VCaP (cell line): ENCODE results near the gene GREB1.
A peak's percentile ranks its signal among the peaks of the same experiment; 100 is the strongest.

ENCODE experiments used
- H3K27ac ChIP-seq: fragments of 450-650 bp; 2 replicates; pipeline ENCODE4 v1.5.1; 2017
- CTCF ChIP-seq: fragments of 450-650 bp; conservative IDR thresholded peaks from 2 replicates; pipeline ENCODE4 v1.5.1; 2017; ENCODE audit warnings: mild to moderate bottlenecking, moderate library complexity

The GREB1 gene

DNA sequence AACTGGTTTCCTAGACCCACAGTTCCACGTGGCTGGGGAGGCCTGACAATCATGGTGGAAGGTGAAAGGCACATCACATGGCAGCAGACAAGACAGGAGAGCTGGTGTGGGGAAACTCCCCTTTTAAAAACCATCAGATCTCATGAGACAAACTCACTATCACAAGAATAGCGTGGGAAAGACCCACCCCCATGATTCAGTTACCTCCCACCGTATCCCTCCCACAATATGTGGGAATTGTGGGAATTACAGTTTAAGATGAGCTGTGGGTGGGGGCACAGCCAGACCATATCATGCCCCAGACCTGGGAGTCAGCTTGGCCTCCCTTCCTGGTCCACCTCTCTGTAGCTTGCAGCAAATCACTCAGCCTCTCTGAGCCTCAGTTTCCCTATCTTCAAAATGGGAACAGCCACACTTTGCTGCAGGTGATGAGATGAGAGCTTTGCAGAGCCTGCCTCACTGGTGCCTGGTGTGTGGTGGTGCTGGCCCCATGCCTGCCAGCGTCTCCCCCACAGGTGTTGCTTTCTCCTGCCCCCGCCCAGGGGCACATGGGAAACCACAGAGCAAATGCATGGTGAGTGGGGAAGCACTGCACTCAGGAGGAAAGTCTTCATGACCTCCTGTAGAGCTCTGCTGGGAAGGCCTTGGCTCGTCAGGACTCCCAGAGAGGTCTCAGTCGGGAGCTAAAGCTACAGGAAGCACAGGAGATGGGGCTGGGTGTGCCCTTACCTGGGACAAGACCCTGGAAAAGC, 31.1 kb downstream of the GREB1 start:
- no peak for TF ChIP-seq CTCF

GRCh38 chr2:11566383-11566782, 32.5 kb downstream of the GREB1 start:
- no peak overlapping the region for H3K27ac ChIP-seq
- no peak for TF ChIP-seq CTCF

More for the DNA sequence above, 31.1 kb downstream of the GREB1 start:
- H3K27ac ChIP-seq, result no peak overlapping the region

GRCh38 chr2:11567631-11568031, 33.8 kb downstream of the GREB1 start:
- no peak for TF ChIP-seq CTCF
- peak overlapping the region; percentile 71 for H3K27ac ChIP-seq

- no peak for TF ChIP-seq CTCF
- peak overlapping the region; percentile 71 for H3K27ac ChIP-seq
Measured at GRCh38 chr2:11568436-11568835, 34.6 kb downstream of the GREB1 start.

GRCh38 chr2:11569636-11570035, 35.8 kb downstream of the GREB1 start:
- no peak for TF ChIP-seq CTCF
- H3K27ac ChIP-seq, result peak overlapping the region; percentile 71

DNA sequence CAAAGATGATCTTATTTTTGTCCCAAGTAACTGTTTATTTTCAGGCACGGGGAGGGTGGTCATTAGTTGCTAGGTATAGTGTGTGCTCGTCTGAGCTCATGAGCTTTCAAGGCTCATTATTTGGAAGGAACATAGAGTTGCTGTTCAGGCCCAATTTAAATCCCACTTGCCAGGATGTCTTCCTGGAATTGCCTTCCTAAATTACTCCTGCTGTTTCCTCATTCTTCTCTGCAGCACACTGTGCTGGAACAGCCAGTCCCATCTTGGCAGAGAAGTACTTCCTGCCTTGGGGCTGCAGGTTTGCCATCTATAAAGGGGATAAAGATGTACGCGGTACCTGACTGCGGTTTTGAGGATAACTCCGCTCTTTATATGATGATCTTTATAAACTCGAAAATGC, 37.3 kb downstream of the GREB1 start:
- peak overlapping the region; percentile 71 for H3K27ac ChIP-seq
- no peak for TF ChIP-seq CTCF

GRCh38 chr2:11572996-11573395, 39.2 kb downstream of the GREB1 start:
- H3K27ac ChIP-seq, result peak overlapping the region; percentile 23; the same call in 1 of the 2 replicates
- no peak for TF ChIP-seq CTCF
